Liver (tissue), 9 donors: ENCODE data around the gene GLB1L3. TPM values are rescaled to one million over a fixed set of nuclear protein-coding genes. Genes with fewer than 3 reads are reported as not detected.
"Not testable (repeated sequence)": the region's sequence is repeated elsewhere in the genome, so short reads cannot be mapped to it uniquely, and the experiment has no call there.

Experiments used
- DNase-seq: peaks from one replicate; pipeline ENCODE4 v3.0.0-alpha.2; 2017; ENCODE audit warnings: low spot score
- H3K27ac ChIP-seq, 2 donors: one replicate each; pipeline ENCODE4 v1.7.0; 2013; ENCODE audit warnings: inconsistent platforms in 2 of 2, low read length in 2 of 2, control low read depth in 1 of 2, low read depth in 1 of 2, mild to moderate bottlenecking in 1 of 2
- H3K27me3 ChIP-seq, 4 donors: one replicate each; pipeline versions ENCODE4 v1.6.1 to v1.7.0; 2013; ENCODE audit warnings: low read length in 3 of 4, inconsistent platforms in 1 of 4, mild to moderate bottlenecking in 1 of 4, moderate library complexity in 1 of 4; ENCODE audit not compliant: control insufficient read depth in 4 of 4, insufficient read depth in 4 of 4
- H3K36me3 ChIP-seq, 4 donors: one replicate each; pipeline versions ENCODE4 v1.6.1 to v1.7.0; 2013; ENCODE audit warnings: low read length in 3 of 4, mild to moderate bottlenecking in 3 of 4, low read depth in 1 of 4, moderate library complexity in 1 of 4; ENCODE audit not compliant: control insufficient read depth in 4 of 4, insufficient read depth in 3 of 4
- H3K4me1 ChIP-seq, 4 donors: one replicate each; pipeline versions ENCODE4 v1.6.1 to v1.7.0; 2013; ENCODE audit warnings: low read length in 3 of 4, mild to moderate bottlenecking in 3 of 4, moderate library complexity in 1 of 4; ENCODE audit not compliant: control insufficient read depth in 4 of 4, insufficient read depth in 4 of 4
- H3K4me3 ChIP-seq, 3 donors: one replicate each; pipeline versions ENCODE4 v1.6.1 to v1.7.0; 2013; ENCODE audit warnings: low read length in 3 of 3, control low read depth in 1 of 3, low read depth in 1 of 3, mild to moderate bottlenecking in 1 of 3
- H3K9ac ChIP-seq, 2 donors: one replicate each; pipeline ENCODE4 v1.7.0; 2013; ENCODE audit warnings: low read length in 2 of 2, mild to moderate bottlenecking in 2 of 2, moderate library complexity in 2 of 2, control low read depth in 1 of 2, low read depth in 1 of 2
- H3K9me3 ChIP-seq, 4 donors: one replicate each; pipeline versions ENCODE4 v1.6.1 to v1.7.0; 2013; ENCODE audit warnings: low read length in 3 of 4; ENCODE audit not compliant: control insufficient read depth in 4 of 4
- EGR1 ChIP-seq, 2 donors: IDR thresholded peaks; 2 replicates each; pipeline ENCODE4 v1.6.1; 2016 to 2018; ENCODE audit warnings: antibody characterized with exemption in 2 of 2, low read depth in 2 of 2
- FOXA1 ChIP-seq: IDR thresholded peaks from 2 replicates; pipeline ENCODE4 v1.6.1; 2016; ENCODE audit warnings: antibody characterized with exemption
- FOXA2 ChIP-seq: IDR thresholded peaks from 2 replicates; pipeline ENCODE4 v1.6.1; 2016; ENCODE audit warnings: antibody characterized with exemption
- HNF4G ChIP-seq: IDR thresholded peaks from 2 replicates; pipeline ENCODE4 v1.6.1; 2016; ENCODE audit warnings: antibody characterized with exemption
- RXRA ChIP-seq, 2 donors: IDR thresholded peaks; 2 replicates each; pipeline ENCODE4 v1.6.1; 2017 to 2018; ENCODE audit warnings: antibody characterized with exemption in 2 of 2, mild to moderate bottlenecking in 1 of 2
- SP1 ChIP-seq: IDR thresholded peaks from 2 replicates; pipeline ENCODE4 v1.6.1; 2018; ENCODE audit warnings: antibody characterized with exemption, mild to moderate bottlenecking
- TAF1 ChIP-seq: conservative IDR thresholded peaks from 2 replicates; pipeline ENCODE4 v1.6.1; 2016; ENCODE audit warnings: antibody characterized with exemption, mild to moderate bottlenecking
- whole genome bisulfite sequencing: extraction: QIAGEN DNeasy Blood & Tissue Kit; methylation state at CpG from one replicate; pipeline ENCODE4 v1.1.7; 2013; 5-methylcytosine and 5-hydroxymethylcytosine counted together
- polyA plus RNA-seq, 2 donors: library from polyadenylated mRNA; stranded (reverse) in 1 of 2; unstranded in 1 of 2; fragments of 200-250 nt in 1 of 2; fragments of >200 nt in 1 of 2; fragmentation: Nextera tagmentation in 1 of 2; extraction: Ambion mirVana in 1 of 2; gene quantifications; one replicate each; pipeline versions ENCODE4 v1.2.1 to v1.2.3, GENCODE V29; 2013 to 2015
- total RNA-seq, 2 donors: library from RNA; depleted of rRNA; stranded (reverse); fragments of >200 nt; gene quantifications; one replicate each; pipeline ENCODE4 v1.2.3, GENCODE V29; 2014
- TF ChIP-seq, protein P1 (sequence below): IDR thresholded peaks from 2 replicates; pipeline ENCODE4 v1.6.1; 2016; ENCODE audit warnings: antibody characterized with exemption
- TF ChIP-seq, protein P2 (sequence below): fragments of 150-350 bp; IDR thresholded peaks from 2 replicates; pipeline ENCODE4 v1.5.1; 2017; ENCODE audit warnings: improper control_type of control experiment, low read depth, low read length; ENCODE audit not compliant: missing input control
- TF ChIP-seq, protein P3 (sequence below): IDR thresholded peaks from 2 replicates; pipeline ENCODE4 v1.6.1; 2016; ENCODE audit warnings: antibody characterized with exemption
- donor health status: healthy.
- donor health status: healthy.
- donor health status: healthy.
- donor health status: healthy.
- donor health status: healthy.

GLB1L3 gene
- total and polyA plus RNA-seq, 4 donors, result 0.08 TPM; not detected in 3

DNA sequence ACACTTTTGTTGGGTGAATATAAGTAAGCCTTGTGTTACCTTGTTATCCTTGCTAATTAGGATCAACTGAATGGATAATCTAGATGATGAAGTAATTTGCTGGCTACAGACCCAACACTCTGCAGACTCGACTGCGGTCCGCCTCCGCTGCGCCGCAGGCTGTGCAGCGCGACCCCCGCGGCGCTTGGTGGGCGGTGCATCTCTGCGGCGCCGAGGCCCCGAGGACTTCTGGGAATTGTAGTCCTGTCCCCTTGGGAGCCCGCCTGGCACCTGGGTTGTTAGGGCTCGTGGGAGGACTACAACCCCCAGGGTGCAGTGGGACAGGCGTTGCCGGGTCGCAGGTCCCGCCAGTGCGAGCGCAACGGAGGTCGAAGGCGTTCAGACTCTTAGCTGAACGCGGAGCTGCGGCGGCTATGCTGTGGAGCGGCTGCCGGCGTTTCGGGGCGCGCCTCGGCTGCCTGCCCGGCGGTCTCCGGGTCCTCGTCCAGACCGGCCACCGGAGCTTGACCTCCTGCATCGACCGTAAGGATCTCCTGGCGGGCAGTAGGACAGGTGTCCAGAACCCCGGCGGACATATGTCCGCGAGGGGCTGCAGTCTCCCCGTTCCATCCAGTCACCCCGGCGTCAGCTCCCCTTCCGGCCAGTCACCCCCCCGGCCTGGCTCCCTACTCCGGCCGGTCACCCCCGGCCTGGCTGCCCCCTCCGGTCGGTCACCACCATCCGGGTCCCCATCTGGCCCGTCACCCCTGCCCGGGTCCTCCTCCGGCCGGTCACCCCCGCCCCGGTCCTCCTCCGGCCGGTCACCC lies 22.8 kb upstream of the GLB1L3 start, which contains the start of the genes ACAD8 and THYN1 (continued):
- peak; percentile 46 to 63 for TF ChIP-seq RXRA (IDR thresholded peaks at IDR 0.05)

DNA sequence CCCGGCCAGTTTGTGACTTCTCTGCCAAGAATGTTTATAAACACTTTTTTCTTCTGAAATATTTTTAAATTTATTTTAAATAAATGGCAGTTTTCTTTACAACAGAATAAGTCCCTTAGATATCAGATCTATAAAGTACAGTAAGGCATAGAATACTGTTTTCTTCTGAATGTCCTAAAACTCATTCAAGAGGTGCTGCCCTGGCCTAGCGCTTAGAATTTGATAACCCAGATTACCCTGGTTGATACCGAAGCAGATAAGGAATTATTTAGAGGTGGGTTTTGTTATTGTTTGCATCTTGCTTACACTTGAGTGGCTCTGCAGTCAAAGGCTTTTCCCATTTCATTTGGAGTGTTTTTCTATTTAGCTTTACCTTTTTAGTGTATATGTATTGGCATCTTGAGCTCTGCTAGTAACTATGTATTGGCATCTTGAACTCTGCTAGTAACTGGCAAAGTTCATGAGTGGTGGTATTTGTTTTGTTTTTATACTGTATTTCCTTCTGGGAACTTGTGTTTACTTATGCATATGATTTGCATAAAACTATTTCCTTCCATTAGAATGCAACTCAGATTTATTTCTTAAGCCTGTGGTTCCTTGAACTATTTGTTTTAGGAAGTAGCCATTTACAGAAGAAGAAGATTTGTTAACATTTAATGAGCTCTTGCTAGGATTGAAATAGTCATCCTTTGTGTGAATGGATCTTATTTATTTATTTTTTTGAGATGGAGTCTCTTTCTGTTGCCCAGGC lies 21.6 kb upstream of the GLB1L3 start:
- Histone ChIP-seq H3K9me3 (no peaks in the 10 kb centered on the region), H3K4me1 (peaks cover 11 to 34% (median 30%) of the 10 kb centered on the region in 4 donors), H3K4me3 (peak overlapping the region in 2 of 3 donors; percentile 55 to 91), H3K36me3 (peaks cover 2 to 16% (median 9%) of the 10 kb centered on the region in 4 donors), H3K27me3 (no peaks in the 10 kb centered on the region), H3K27ac (no peak overlapping the region), H3K9ac (peak overlapping the region in 1 of 2 donors; percentile 49)
- no peak for DNase-seq
- TF ChIP-seq, protein P1, sequence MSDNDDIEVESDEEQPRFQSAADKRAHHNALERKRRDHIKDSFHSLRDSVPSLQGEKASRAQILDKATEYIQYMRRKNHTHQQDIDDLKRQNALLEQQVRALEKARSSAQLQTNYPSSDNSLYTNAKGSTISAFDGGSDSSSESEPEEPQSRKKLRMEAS, result no peak
- no peak for TF ChIP-seq FOXA1
- TF ChIP-seq, protein P2, sequence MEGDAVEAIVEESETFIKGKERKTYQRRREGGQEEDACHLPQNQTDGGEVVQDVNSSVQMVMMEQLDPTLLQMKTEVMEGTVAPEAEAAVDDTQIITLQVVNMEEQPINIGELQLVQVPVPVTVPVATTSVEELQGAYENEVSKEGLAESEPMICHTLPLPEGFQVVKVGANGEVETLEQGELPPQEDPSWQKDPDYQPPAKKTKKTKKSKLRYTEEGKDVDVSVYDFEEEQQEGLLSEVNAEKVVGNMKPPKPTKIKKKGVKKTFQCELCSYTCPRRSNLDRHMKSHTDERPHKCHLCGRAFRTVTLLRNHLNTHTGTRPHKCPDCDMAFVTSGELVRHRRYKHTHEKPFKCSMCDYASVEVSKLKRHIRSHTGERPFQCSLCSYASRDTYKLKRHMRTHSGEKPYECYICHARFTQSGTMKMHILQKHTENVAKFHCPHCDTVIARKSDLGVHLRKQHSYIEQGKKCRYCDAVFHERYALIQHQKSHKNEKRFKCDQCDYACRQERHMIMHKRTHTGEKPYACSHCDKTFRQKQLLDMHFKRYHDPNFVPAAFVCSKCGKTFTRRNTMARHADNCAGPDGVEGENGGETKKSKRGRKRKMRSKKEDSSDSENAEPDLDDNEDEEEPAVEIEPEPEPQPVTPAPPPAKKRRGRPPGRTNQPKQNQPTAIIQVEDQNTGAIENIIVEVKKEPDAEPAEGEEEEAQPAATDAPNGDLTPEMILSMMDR, result no peak
- no peak for TF ChIP-seq EGR1 (IDR thresholded peaks at IDR 0.05; ENCODE audit: low read depth in 2 of 2)
- no peak for TF ChIP-seq FOXA2
- TF ChIP-seq SP1, result no peak
- TF ChIP-seq TAF1, result no peak
- TF ChIP-seq, protein P3, sequence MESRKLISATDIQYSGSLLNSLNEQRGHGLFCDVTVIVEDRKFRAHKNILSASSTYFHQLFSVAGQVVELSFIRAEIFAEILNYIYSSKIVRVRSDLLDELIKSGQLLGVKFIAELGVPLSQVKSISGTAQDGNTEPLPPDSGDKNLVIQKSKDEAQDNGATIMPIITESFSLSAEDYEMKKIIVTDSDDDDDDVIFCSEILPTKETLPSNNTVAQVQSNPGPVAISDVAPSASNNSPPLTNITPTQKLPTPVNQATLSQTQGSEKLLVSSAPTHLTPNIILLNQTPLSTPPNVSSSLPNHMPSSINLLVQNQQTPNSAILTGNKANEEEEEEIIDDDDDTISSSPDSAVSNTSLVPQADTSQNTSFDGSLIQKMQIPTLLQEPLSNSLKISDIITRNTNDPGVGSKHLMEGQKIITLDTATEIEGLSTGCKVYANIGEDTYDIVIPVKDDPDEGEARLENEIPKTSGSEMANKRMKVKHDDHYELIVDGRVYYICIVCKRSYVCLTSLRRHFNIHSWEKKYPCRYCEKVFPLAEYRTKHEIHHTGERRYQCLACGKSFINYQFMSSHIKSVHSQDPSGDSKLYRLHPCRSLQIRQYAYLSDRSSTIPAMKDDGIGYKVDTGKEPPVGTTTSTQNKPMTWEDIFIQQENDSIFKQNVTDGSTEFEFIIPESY, result no peak
- TF ChIP-seq HNF4G, result no peak
- 63% methylated on average over 3 of the region's 3 CpGs for WGBS

DNA sequence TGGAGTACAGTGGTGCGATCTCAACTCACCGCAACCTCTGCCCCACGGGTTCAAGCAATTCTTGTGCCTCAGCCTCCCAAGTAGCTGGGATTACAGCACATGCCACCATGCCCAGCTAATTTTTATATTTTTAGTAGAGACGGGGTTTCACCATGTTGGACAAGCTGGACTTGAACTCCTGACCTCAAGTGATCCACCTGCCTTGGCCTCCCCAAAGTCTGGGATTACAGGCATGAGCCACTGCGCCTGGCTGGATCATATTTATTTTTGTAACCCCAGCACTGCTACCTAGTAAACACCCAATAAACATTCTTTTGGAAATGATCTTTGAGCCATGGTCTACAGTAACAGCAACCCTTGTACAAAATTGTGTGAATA lies 21.0 kb upstream of the GLB1L3 start:
- peaks cover 2 to 20% (median 14%) of the 10 kb centered on the region in 4 donors for H3K36me3 ChIP-seq
- WGBS, result 97% methylated on average over 5 of the region's 5 CpGs
- not testable (repeated sequence) for H3K9ac ChIP-seq, DNase-seq, H3K9me3 ChIP-seq, H3K4me3 ChIP-seq, H3K27ac ChIP-seq, H3K27me3 ChIP-seq
- H3K4me1 ChIP-seq, result peaks cover 9 to 29% (median 26%) of the 10 kb centered on the region in 4 donors
